Liver (tissue), 9 donors: ENCODE results near the gene ATM. TPM values are rescaled to one million over a fixed set of nuclear protein-coding genes. Genes with fewer than 3 reads are reported as not detected.

Source experiments
- DNase-seq: peaks from one replicate; pipeline ENCODE4 v3.0.0-alpha.2; 2017; ENCODE audit warnings: low spot score
- H3K27ac ChIP-seq, 2 donors: one replicate each; pipeline ENCODE4 v1.7.0; 2013; ENCODE audit warnings: inconsistent platforms in 2 of 2, low read length in 2 of 2, control low read depth in 1 of 2, low read depth in 1 of 2, mild to moderate bottlenecking in 1 of 2
- H3K27me3 ChIP-seq, 4 donors: one replicate each; pipeline versions ENCODE4 v1.6.1 to v1.7.0; 2013; ENCODE audit warnings: low read length in 3 of 4, inconsistent platforms in 1 of 4, mild to moderate bottlenecking in 1 of 4, moderate library complexity in 1 of 4; ENCODE audit not compliant: control insufficient read depth in 4 of 4, insufficient read depth in 4 of 4
- H3K36me3 ChIP-seq, 4 donors: one replicate each; pipeline versions ENCODE4 v1.6.1 to v1.7.0; 2013; ENCODE audit warnings: low read length in 3 of 4, mild to moderate bottlenecking in 3 of 4, low read depth in 1 of 4, moderate library complexity in 1 of 4; ENCODE audit not compliant: control insufficient read depth in 4 of 4, insufficient read depth in 3 of 4
- H3K4me1 ChIP-seq, 4 donors: one replicate each; pipeline versions ENCODE4 v1.6.1 to v1.7.0; 2013; ENCODE audit warnings: low read length in 3 of 4, mild to moderate bottlenecking in 3 of 4, moderate library complexity in 1 of 4; ENCODE audit not compliant: control insufficient read depth in 4 of 4, insufficient read depth in 4 of 4
- H3K4me3 ChIP-seq, 3 donors: one replicate each; pipeline versions ENCODE4 v1.6.1 to v1.7.0; 2013; ENCODE audit warnings: low read length in 3 of 3, control low read depth in 1 of 3, low read depth in 1 of 3, mild to moderate bottlenecking in 1 of 3
- H3K9ac ChIP-seq, 2 donors: one replicate each; pipeline ENCODE4 v1.7.0; 2013; ENCODE audit warnings: low read length in 2 of 2, mild to moderate bottlenecking in 2 of 2, moderate library complexity in 2 of 2, control low read depth in 1 of 2, low read depth in 1 of 2
- H3K9me3 ChIP-seq, 4 donors: one replicate each; pipeline versions ENCODE4 v1.6.1 to v1.7.0; 2013; ENCODE audit warnings: low read length in 3 of 4; ENCODE audit not compliant: control insufficient read depth in 4 of 4
- EGR1 ChIP-seq, 2 donors: IDR thresholded peaks; 2 replicates each; pipeline ENCODE4 v1.6.1; 2016 to 2018; ENCODE audit warnings: antibody characterized with exemption in 2 of 2, low read depth in 2 of 2
- FOXA1 ChIP-seq: IDR thresholded peaks from 2 replicates; pipeline ENCODE4 v1.6.1; 2016; ENCODE audit warnings: antibody characterized with exemption
- FOXA2 ChIP-seq: IDR thresholded peaks from 2 replicates; pipeline ENCODE4 v1.6.1; 2016; ENCODE audit warnings: antibody characterized with exemption
- GABPA ChIP-seq, 2 donors: IDR thresholded peaks in 1 of 2; conservative IDR thresholded peaks in 1 of 2; 2 replicates each; pipeline ENCODE4 v1.6.1; 2016; ENCODE audit warnings: antibody characterized with exemption in 2 of 2, mild to moderate bottlenecking in 1 of 2, moderate library complexity in 1 of 2
- HNF4A ChIP-seq, 2 donors: conservative IDR thresholded peaks; 2 replicates each; pipeline ENCODE4 v1.6.1; 2016; ENCODE audit warnings: antibody characterized with exemption in 2 of 2, mild to moderate bottlenecking in 2 of 2
- HNF4G ChIP-seq: IDR thresholded peaks from 2 replicates; pipeline ENCODE4 v1.6.1; 2016; ENCODE audit warnings: antibody characterized with exemption
- JUND ChIP-seq, 2 donors: IDR thresholded peaks; 2 replicates each; pipeline ENCODE4 v1.6.1; 2016; ENCODE audit warnings: antibody characterized with exemption in 2 of 2
- NR2F2 ChIP-seq: IDR thresholded peaks from 2 replicates; pipeline ENCODE4 v1.6.1; 2016; ENCODE audit warnings: antibody characterized with exemption
- RAD21 ChIP-seq, 2 donors: IDR thresholded peaks; 2 replicates each; pipeline ENCODE4 v1.6.1; 2016; ENCODE audit warnings: antibody characterized with exemption in 2 of 2, mild to moderate bottlenecking in 2 of 2
- RXRA ChIP-seq, 2 donors: IDR thresholded peaks; 2 replicates each; pipeline ENCODE4 v1.6.1; 2017 to 2018; ENCODE audit warnings: antibody characterized with exemption in 2 of 2, mild to moderate bottlenecking in 1 of 2
- SP1 ChIP-seq: IDR thresholded peaks from 2 replicates; pipeline ENCODE4 v1.6.1; 2018; ENCODE audit warnings: antibody characterized with exemption, mild to moderate bottlenecking
- TAF1 ChIP-seq: conservative IDR thresholded peaks from 2 replicates; pipeline ENCODE4 v1.6.1; 2016; ENCODE audit warnings: antibody characterized with exemption, mild to moderate bottlenecking
- YY1 ChIP-seq: IDR thresholded peaks from 2 replicates; pipeline ENCODE4 v1.6.1; 2016; ENCODE audit warnings: antibody characterized with exemption, mild to moderate bottlenecking
- WGBS: extraction: QIAGEN DNeasy Blood & Tissue Kit; methylation state at CpG from one replicate; pipeline ENCODE4 v1.1.7; 2013; 5-methylcytosine and 5-hydroxymethylcytosine counted together
- polyA plus RNA-seq, 2 donors: library from polyadenylated mRNA; stranded (reverse) in 1 of 2; unstranded in 1 of 2; fragments of 200-250 nt in 1 of 2; fragments of >200 nt in 1 of 2; fragmentation: Nextera tagmentation in 1 of 2; extraction: Ambion mirVana in 1 of 2; gene quantifications; one replicate each; pipeline versions ENCODE4 v1.2.1 to v1.2.3, GENCODE V29; 2013 to 2015
- total RNA-seq, 2 donors: library from RNA; depleted of rRNA; stranded (reverse); fragments of >200 nt; gene quantifications; one replicate each; pipeline ENCODE4 v1.2.3, GENCODE V29; 2014
- TF ChIP-seq, protein P1 (sequence below): fragments of 150-350 bp; IDR thresholded peaks from 2 replicates; pipeline ENCODE4 v1.5.1; 2017; ENCODE audit warnings: improper control_type of control experiment, low read depth, low read length; ENCODE audit not compliant: missing input control
- TF ChIP-seq, protein P2 (sequence below): IDR thresholded peaks from 2 replicates; pipeline ENCODE4 v1.6.1; 2016; ENCODE audit warnings: antibody characterized with exemption
- TF ChIP-seq, protein P3 (sequence below): IDR thresholded peaks from 2 replicates; pipeline ENCODE4 v1.6.1; 2016; ENCODE audit warnings: antibody characterized with exemption, mild to moderate bottlenecking
- TF ChIP-seq, protein P4 (sequence below): IDR thresholded peaks from 2 replicates; pipeline ENCODE4 v1.6.1; 2016; ENCODE audit warnings: antibody characterized with exemption
- TF ChIP-seq, protein P5 (sequence below): IDR thresholded peaks from 2 replicates; pipeline ENCODE4 v1.6.1; 2016; ENCODE audit warnings: antibody characterized with exemption
- donor health status: healthy.
- donor health status: healthy.
- donor health status: healthy.
- donor health status: healthy.
- donor health status: healthy.

The ATM gene
- total and polyA plus RNA-seq, 4 donors, result 9.9 to 65.7 (median 20.9) TPM

DNA sequence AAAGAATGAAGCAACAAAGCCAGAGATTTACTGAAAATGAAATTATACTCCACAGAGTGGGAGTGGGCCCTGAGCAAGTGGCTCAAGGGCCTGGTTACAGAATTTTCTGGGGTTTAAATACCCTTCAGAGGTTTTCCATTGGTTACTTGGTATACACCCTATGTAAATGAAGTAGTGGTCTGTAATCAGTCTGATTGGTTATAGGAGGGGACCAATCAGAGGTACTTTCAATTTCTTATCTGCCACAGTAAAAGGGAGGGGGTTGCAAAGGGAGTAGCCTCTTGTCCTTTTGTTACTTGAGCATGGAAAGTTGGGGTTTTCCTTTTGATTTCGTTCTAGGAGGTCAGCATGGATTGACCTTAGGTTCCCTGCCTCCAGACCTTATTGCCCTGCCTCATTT is 63.5 kb downstream of the ATM start:
- H3K36me3 ChIP-seq, result peaks cover 5 to 41% (median 30%) of the 10 kb centered on the region in 4 donors
- no peak for DNase-seq
- H3K27me3 ChIP-seq, result no peaks in the 10 kb centered on the region
- H3K4me3 ChIP-seq, result no peak overlapping the region
- TF ChIP-seq YY1, result no peak
- TF ChIP-seq SP1, result no peak
- no peak for TF ChIP-seq NR2F2
- no peak for TF ChIP-seq HNF4A (conservative IDR thresholded peaks at IDR 0.05)
- TF ChIP-seq, protein P1, sequence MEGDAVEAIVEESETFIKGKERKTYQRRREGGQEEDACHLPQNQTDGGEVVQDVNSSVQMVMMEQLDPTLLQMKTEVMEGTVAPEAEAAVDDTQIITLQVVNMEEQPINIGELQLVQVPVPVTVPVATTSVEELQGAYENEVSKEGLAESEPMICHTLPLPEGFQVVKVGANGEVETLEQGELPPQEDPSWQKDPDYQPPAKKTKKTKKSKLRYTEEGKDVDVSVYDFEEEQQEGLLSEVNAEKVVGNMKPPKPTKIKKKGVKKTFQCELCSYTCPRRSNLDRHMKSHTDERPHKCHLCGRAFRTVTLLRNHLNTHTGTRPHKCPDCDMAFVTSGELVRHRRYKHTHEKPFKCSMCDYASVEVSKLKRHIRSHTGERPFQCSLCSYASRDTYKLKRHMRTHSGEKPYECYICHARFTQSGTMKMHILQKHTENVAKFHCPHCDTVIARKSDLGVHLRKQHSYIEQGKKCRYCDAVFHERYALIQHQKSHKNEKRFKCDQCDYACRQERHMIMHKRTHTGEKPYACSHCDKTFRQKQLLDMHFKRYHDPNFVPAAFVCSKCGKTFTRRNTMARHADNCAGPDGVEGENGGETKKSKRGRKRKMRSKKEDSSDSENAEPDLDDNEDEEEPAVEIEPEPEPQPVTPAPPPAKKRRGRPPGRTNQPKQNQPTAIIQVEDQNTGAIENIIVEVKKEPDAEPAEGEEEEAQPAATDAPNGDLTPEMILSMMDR, result no peak
- TF ChIP-seq, protein P2, sequence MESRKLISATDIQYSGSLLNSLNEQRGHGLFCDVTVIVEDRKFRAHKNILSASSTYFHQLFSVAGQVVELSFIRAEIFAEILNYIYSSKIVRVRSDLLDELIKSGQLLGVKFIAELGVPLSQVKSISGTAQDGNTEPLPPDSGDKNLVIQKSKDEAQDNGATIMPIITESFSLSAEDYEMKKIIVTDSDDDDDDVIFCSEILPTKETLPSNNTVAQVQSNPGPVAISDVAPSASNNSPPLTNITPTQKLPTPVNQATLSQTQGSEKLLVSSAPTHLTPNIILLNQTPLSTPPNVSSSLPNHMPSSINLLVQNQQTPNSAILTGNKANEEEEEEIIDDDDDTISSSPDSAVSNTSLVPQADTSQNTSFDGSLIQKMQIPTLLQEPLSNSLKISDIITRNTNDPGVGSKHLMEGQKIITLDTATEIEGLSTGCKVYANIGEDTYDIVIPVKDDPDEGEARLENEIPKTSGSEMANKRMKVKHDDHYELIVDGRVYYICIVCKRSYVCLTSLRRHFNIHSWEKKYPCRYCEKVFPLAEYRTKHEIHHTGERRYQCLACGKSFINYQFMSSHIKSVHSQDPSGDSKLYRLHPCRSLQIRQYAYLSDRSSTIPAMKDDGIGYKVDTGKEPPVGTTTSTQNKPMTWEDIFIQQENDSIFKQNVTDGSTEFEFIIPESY, result no peak
- TF ChIP-seq GABPA (IDR thresholded peaks at IDR 0.05 in 1 of 2, conservative IDR thresholded peaks at IDR 0.05 in 1 of 2), result no peak
- TF ChIP-seq, protein P3, sequence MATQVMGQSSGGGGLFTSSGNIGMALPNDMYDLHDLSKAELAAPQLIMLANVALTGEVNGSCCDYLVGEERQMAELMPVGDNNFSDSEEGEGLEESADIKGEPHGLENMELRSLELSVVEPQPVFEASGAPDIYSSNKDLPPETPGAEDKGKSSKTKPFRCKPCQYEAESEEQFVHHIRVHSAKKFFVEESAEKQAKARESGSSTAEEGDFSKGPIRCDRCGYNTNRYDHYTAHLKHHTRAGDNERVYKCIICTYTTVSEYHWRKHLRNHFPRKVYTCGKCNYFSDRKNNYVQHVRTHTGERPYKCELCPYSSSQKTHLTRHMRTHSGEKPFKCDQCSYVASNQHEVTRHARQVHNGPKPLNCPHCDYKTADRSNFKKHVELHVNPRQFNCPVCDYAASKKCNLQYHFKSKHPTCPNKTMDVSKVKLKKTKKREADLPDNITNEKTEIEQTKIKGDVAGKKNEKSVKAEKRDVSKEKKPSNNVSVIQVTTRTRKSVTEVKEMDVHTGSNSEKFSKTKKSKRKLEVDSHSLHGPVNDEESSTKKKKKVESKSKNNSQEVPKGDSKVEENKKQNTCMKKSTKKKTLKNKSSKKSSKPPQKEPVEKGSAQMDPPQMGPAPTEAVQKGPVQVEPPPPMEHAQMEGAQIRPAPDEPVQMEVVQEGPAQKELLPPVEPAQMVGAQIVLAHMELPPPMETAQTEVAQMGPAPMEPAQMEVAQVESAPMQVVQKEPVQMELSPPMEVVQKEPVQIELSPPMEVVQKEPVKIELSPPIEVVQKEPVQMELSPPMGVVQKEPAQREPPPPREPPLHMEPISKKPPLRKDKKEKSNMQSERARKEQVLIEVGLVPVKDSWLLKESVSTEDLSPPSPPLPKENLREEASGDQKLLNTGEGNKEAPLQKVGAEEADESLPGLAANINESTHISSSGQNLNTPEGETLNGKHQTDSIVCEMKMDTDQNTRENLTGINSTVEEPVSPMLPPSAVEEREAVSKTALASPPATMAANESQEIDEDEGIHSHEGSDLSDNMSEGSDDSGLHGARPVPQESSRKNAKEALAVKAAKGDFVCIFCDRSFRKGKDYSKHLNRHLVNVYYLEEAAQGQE, result no peak
- no peak for TF ChIP-seq EGR1 (IDR thresholded peaks at IDR 0.05; ENCODE audit: low read depth in 2 of 2)
- TF ChIP-seq TAF1, result no peak
- TF ChIP-seq FOXA2, result no peak
- TF ChIP-seq RAD21 (IDR thresholded peaks at IDR 0.05), result no peak
- TF ChIP-seq RXRA (IDR thresholded peaks at IDR 0.05), result no peak
- TF ChIP-seq, protein P4, sequence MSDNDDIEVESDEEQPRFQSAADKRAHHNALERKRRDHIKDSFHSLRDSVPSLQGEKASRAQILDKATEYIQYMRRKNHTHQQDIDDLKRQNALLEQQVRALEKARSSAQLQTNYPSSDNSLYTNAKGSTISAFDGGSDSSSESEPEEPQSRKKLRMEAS, result no peak
- TF ChIP-seq, protein P5, sequence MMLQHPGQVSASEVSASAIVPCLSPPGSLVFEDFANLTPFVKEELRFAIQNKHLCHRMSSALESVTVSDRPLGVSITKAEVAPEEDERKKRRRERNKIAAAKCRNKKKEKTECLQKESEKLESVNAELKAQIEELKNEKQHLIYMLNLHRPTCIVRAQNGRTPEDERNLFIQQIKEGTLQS, result no peak
- no peak for TF ChIP-seq FOXA1
- TF ChIP-seq JUND (IDR thresholded peaks at IDR 0.05), result no peak
- no peak for TF ChIP-seq HNF4G
- no peaks in the 10 kb centered on the region for H3K4me1 ChIP-seq
- WGBS, result 83% methylated on average over 1 of the region's 1 CpG
- H3K9me3 ChIP-seq, result no peaks in the 10 kb centered on the region
- H3K27ac ChIP-seq, result no peak overlapping the region
- H3K9ac ChIP-seq, result no peak overlapping the region
